ENCODE measurements around the gene BICD2. TPM values are rescaled to one million over a fixed set of nuclear protein-coding genes. Genes with fewer than 3 reads are reported as not detected.
A peak's percentile ranks its signal among the peaks of the same experiment; 100 is the strongest.

The BICD2 gene
- total and polyA plus RNA-seq, 10 of the 15 experiments (the other 5 are each of a cell fraction or from before 2014, with no cell fraction given) = 5.3 to 25.5 (median 14.4) TPM

- H2AFZ ChIP-seq (ENCODE audit: control insufficient read depth, low read depth, low read length) = no peak overlapping the region
- H3K4me3 ChIP-seq = peak overlapping the region; percentile 91
- BruUV-seq (replicated peaks) = no TSS peak
- no peaks in the 10 kb centered on the region; the same call in 2 of the 3 replicates for H3K9me3 ChIP-seq (replicated peaks; ENCODE audit: control insufficient read depth, insufficient read depth, low read length)
- peaks cover 0 to 8% of the 10 kb centered on the region in 2 experiments; a peak in 1 of 4 replicates for H3K36me3 ChIP-seq (ENCODE audit: control insufficient read depth in 2 of 2, insufficient read depth in 2 of 2, low read length in 1 of 2)
- 0 out of 2 replicates have a peak overlapping the region, but pooled peaks have one; percentile 95 for H3K9ac ChIP-seq (ENCODE audit: control insufficient read depth, insufficient read depth, low read length)
- DNase-seq (ENCODE audit: low read depth, low spot score) (no peak), ATAC-seq (no peak), FAIRE-seq (no peak)
- no peaks in the 10 kb centered on the region for H3K27me3 ChIP-seq (replicated peaks in 1 of 2; ENCODE audit: control insufficient read depth in 2 of 2, insufficient read depth in 2 of 2, low read length in 1 of 2)
- peak overlapping the region; percentile 87 for H3K4me2 ChIP-seq (ENCODE audit: control insufficient read depth, insufficient read depth)
- no peaks in the 10 kb centered on the region for H4K20me1 ChIP-seq (ENCODE audit: control insufficient read depth, insufficient read depth)
- ChIA-PET SMC1A (ENCODE audit: uncharacterized antibody, unreplicated experiment) (interaction anchor here (1.1 to 1.7 kb wide), 5 partner anchors 13 to 380 kb away, joined by 3 to 7 read pairs (median 3); no protein-coding TSS in a partner anchor), RAD21 (ENCODE audit: unreplicated experiment) (interaction anchor here (1.5 to 1.8 kb wide), 2 partner anchors 92 to 531 kb away, joined by 3 to 8 read pairs; no protein-coding TSS in a partner anchor), POLR2A (interaction anchor here (1.3 to 1.9 kb wide), 3 partner anchors 10 to 346 kb away, joined by 3 to 7 read pairs (median 4); partner anchors contain the start of genes CENPP and NOL8), CTCF (interaction anchor here (2.6 kb wide), 1 partner anchor 93 kb away, joined by 12 read pairs; the partner anchor contains the start of gene BICD2)
- peaks cover 39% of the 10 kb centered on the region for H3K79me2 ChIP-seq (ENCODE audit: control insufficient read depth, insufficient read depth, low read length)
- 96% methylated on average over 4 of the region's 4 CpGs for WGBS (ENCODE audit: insufficient coverage, insufficient replicate concordance, low lambda C conversion rate, missing lambda C conversion rate)
- in situ Hi-C loops (cut with MboI) (no loop called here), intact Hi-C loops (cut with micrococcal nuclease; ENCODE audit: unreplicated experiment) (loop anchor here (2.0 kb wide), 1 partner anchor 93 kb away; the partner anchor contains the start of gene BICD2)
- H3K4me1 ChIP-seq (ENCODE audit: control insufficient read depth, insufficient read depth, low read length) = peaks cover 12% of the 10 kb centered on the region
- H3K27ac ChIP-seq (ENCODE audit: control insufficient read depth, insufficient read depth) = no peak overlapping the region
- TF ChIP-seq MYB (IDR thresholded peaks at IDR 0.05; ENCODE audit: borderline replicate concordance, low read depth, low read length) = no peak
- TF ChIP-seq EP300 (IDR thresholded peaks at IDR 0.05; ENCODE audit: borderline replicate concordance in 1 of 2, control insufficient read depth in 1 of 2, low read depth in 2 of 2, low read length in 2 of 2) = no peak
- no peak for TF ChIP-seq SP1 (IDR thresholded peaks at IDR 0.05; ENCODE audit: low read depth, low read length)
- no peak for TF ChIP-seq ZNF687 (IDR thresholded peaks at IDR 0.05)
- no peak for TF ChIP-seq IRF5 (IDR thresholded peaks at IDR 0.05; ENCODE audit: borderline replicate concordance)
- no peak for TF ChIP-seq POLR2AphosphoS2 (IDR thresholded peaks at IDR 0.05; ENCODE audit: low read depth, low read length)
- no peak for TF ChIP-seq TARDBP (IDR thresholded peaks at IDR 0.05; ENCODE audit: borderline replicate concordance)
- TF ChIP-seq NR2C2 (IDR thresholded peaks at IDR 0.05; ENCODE audit: borderline replicate concordance, control insufficient read depth, insufficient read length, low read depth) = no peak
- no peak for TF ChIP-seq SPI1 (IDR thresholded peaks at IDR 0.05; ENCODE audit: borderline replicate concordance, insufficient read depth, low read depth, low read length)
- TF ChIP-seq ZBTB33 (IDR thresholded peaks at IDR 0.05) = no peak
- TF ChIP-seq ELK1 (IDR thresholded peaks at IDR 0.05; ENCODE audit: low read depth, low read length) = no peak
Measured at GRCh38 chr9:92671323-92671722, 93.3 kb downstream of the BICD2 start.
